Right cardiac atrium (tissue), 5 donors: ENCODE data around the gene CRISPLD2. TPM values are rescaled to one million over a fixed set of nuclear protein-coding genes. Genes with fewer than 3 reads are reported as not detected.

Source experiments
- ATAC-seq, 2 donors: fragments of 200-7000 bp; cut with Tn5 transposase; one replicate each; pipeline versions ENCODE4 v1.8.0 to v1.9.1; 2020; ENCODE audit warnings: moderate library complexity in 2 of 2, mild to moderate bottlenecking in 1 of 2
- DNase-seq, 3 donors: peaks; one replicate each; pipeline ENCODE4 v3.0.0-alpha.2; 2020
- H3K27ac ChIP-seq: one replicate; pipeline ENCODE4 v1.5.1; 2013; ENCODE audit warnings: mild to moderate bottlenecking, low read length, control low read depth, moderate library complexity
- H3K27me3 ChIP-seq: one replicate; pipeline ENCODE4 v1.6.1; 2013; ENCODE audit not compliant: control insufficient read depth, insufficient read depth
- H3K4me1 ChIP-seq: one replicate; pipeline ENCODE4 v1.6.1; 2013; ENCODE audit warnings: low read length; ENCODE audit not compliant: control insufficient read depth, insufficient read depth
- H3K4me3 ChIP-seq: one replicate; pipeline ENCODE4 v1.5.1; 2013; ENCODE audit warnings: low read length, control low read depth
- H3K9me3 ChIP-seq: one replicate; pipeline ENCODE4 v1.6.1; 2013; ENCODE audit warnings: low read length; ENCODE audit not compliant: control insufficient read depth
- WGBS: extraction: QIAGEN DNeasy Blood & Tissue Kit; methylation state at CpG from one replicate; pipeline ENCODE4 v1.1.7; 2013; 5-methylcytosine and 5-hydroxymethylcytosine counted together
- intact Hi-C, 4 donors: fragments of 100-400 bp; cut with DNase I; formaldehyde crosslinking; loops; one replicate each; pipeline versions ENCODE4 v1.11.0 to v1.14.0; 2022 to 2023
- polyA plus RNA-seq: library from polyadenylated mRNA; stranded (reverse); fragments of 200-250 nt; gene quantifications from one replicate; pipeline ENCODE4 v1.2.3, GENCODE V29; 2013
- total RNA-seq, 4 donors: library from RNA; stranded (reverse); fragmentation: NEBNext Ultra II Directional; extraction: Animal tissue kit (Norgen Biotek cat#: 25700); gene quantifications; one replicate each; pipeline ENCODE4 v1.2.1, GENCODE V29; 2021
- donor health status: healthy with polysubstance abuse.
- donor health status: DM: no; HTN: yes; CAD: no.
- donor health status: DM: no; HTN: no; CAD: no.
- donor health status: DM: no; HTN: yes; CAD: no; lungs with severe emphysema.
- donor health status: DM: yes; HTN: yes; CAD: no.

CRISPLD2 gene
- total and polyA plus RNA-seq, 5 donors, result 12.7 to 69.5 (median 26.3) TPM

- DNase-seq (no peak), ATAC-seq (no peak)
- 67% methylated on average over 8 of the region's 8 CpGs for WGBS
- Histone ChIP-seq H3K4me3 (no peak overlapping the region), H3K27ac (no peak overlapping the region), H3K27me3 (no peaks in the 10 kb centered on the region), H3K9me3 (no peaks in the 10 kb centered on the region), H3K4me1 (no peaks in the 10 kb centered on the region)
- intact Hi-C loops, result no loop called here
These were observed 19.4 kb upstream of the CRISPLD2 start for GRCh38 chr16:84800158-84800978.

GRCh38 chr16:84803146-84803545 is 16.6 kb upstream of the CRISPLD2 start:
- DNase-seq, result no peak
- Histone ChIP-seq H3K4me1 (no peaks in the 10 kb centered on the region), H3K27ac (no peak overlapping the region), H3K4me3 (no peak overlapping the region), H3K27me3 (no peaks in the 10 kb centered on the region), H3K9me3 (no peaks in the 10 kb centered on the region)
- intact Hi-C loops, result no loop called here
- no peak for ATAC-seq
- WGBS, result 82% methylated on average over 9 of the region's 9 CpGs

- DNase-seq, result no peak
- intact Hi-C loops, result no loop called here
- H3K27me3 ChIP-seq, result no peaks in the 10 kb centered on the region
- ATAC-seq, result no peak
- H3K4me1 ChIP-seq, result no peaks in the 10 kb centered on the region
- H3K27ac ChIP-seq, result no peak overlapping the region
- no peaks in the 10 kb centered on the region for H3K9me3 ChIP-seq
- 93% methylated on average over 10 of the region's 10 CpGs for WGBS
- no peak overlapping the region for H3K4me3 ChIP-seq
These were observed 15.5 kb upstream of the CRISPLD2 start for GRCh38 chr16:84804326-84804725.

- Histone ChIP-seq H3K27me3 (no peaks in the 10 kb centered on the region), H3K27ac (no peak overlapping the region), H3K9me3 (no peaks in the 10 kb centered on the region), H3K4me3 (no peak overlapping the region), H3K4me1 (no peaks in the 10 kb centered on the region)
- ATAC-seq, result peak; percentile 73 to 86
- WGBS, result 34% methylated on average over 26 of the region's 26 CpGs
- peak; percentile 58 to 77 (median 73) for DNase-seq
- intact Hi-C loops, result no loop called here
These were observed 13.4 kb upstream of the CRISPLD2 start for GRCh38 chr16:84806256-84806889.

- intact Hi-C loops, result no loop called here
- Histone ChIP-seq H3K4me3 (no peak overlapping the region), H3K27ac (no peak overlapping the region), H3K27me3 (no peaks in the 10 kb centered on the region), H3K9me3 (no peaks in the 10 kb centered on the region), H3K4me1 (no peaks in the 10 kb centered on the region)
- WGBS, result 89% methylated on average over 10 of the region's 10 CpGs
- DNase-seq (no peak), ATAC-seq (no peak)
These were observed 12.9 kb upstream of the CRISPLD2 start for GRCh38 chr16:84806890-84807258.

GRCh38 chr16:84807776-84808175 is 12.0 kb upstream of the CRISPLD2 start:
- 94% methylated on average over 7 of the region's 7 CpGs for WGBS
- Histone ChIP-seq H3K4me1 (no peaks in the 10 kb centered on the region), H3K4me3 (no peak overlapping the region), H3K9me3 (no peaks in the 10 kb centered on the region), H3K27ac (no peak overlapping the region), H3K27me3 (no peaks in the 10 kb centered on the region)
- DNase-seq (no peak), ATAC-seq (no peak)
- intact Hi-C loops, result no loop called here

- Histone ChIP-seq H3K27me3 (no peaks in the 10 kb centered on the region), H3K4me1 (no peaks in the 10 kb centered on the region), H3K27ac (no peak overlapping the region), H3K9me3 (no peaks in the 10 kb centered on the region), H3K4me3 (no peak overlapping the region)
- no peak for ATAC-seq
- WGBS, result 84% methylated on average over 8 of the region's 8 CpGs
- DNase-seq, result no peak
- intact Hi-C loops, result no loop called here
These were observed 11.0 kb upstream of the CRISPLD2 start for GRCh38 chr16:84808826-84809225.

- H3K4me1 ChIP-seq, result no peaks in the 10 kb centered on the region
- DNase-seq, result no peak
- 78% methylated on average over 17 of the region's 17 CpGs for WGBS
- H3K27me3 ChIP-seq, result no peaks in the 10 kb centered on the region
- no peak overlapping the region for H3K27ac ChIP-seq
- no peaks in the 10 kb centered on the region for H3K9me3 ChIP-seq
- no peak overlapping the region for H3K4me3 ChIP-seq
- intact Hi-C loops, result no loop called here
- ATAC-seq, result no peak
These were observed 9.1 kb upstream of the CRISPLD2 start for GRCh38 chr16:84810518-84811273.

- Histone ChIP-seq H3K27ac (no peak overlapping the region), H3K4me3 (no peak overlapping the region), H3K9me3 (no peaks in the 10 kb centered on the region), H3K27me3 (no peaks in the 10 kb centered on the region), H3K4me1 (no peaks in the 10 kb centered on the region)
- WGBS, result 97% methylated on average over 2 of the region's 2 CpGs
- ATAC-seq, result no peak
- intact Hi-C loops, result no loop called here
- DNase-seq, result no peak
These were observed 8.3 kb upstream of the CRISPLD2 start for GRCh38 chr16:84811529-84811928.

GRCh38 chr16:84813141-84813934 is 6.4 kb upstream of the CRISPLD2 start:
- H3K27ac ChIP-seq, result no peak overlapping the region
- H3K4me1 ChIP-seq, result no peaks in the 10 kb centered on the region
- H3K4me3 ChIP-seq, result no peak overlapping the region
- intact Hi-C loops, result no loop called here
- no peaks in the 10 kb centered on the region for H3K9me3 ChIP-seq
- DNase-seq, result no peak
- ATAC-seq, result no peak
- H3K27me3 ChIP-seq, result no peaks in the 10 kb centered on the region
- WGBS, result 68% methylated on average over 15 of the region's 15 CpGs
